Measurements from ENCODE around the gene GCH1.
"Not testable (repeated sequence)": the region's sequence is repeated elsewhere in the genome, so short reads cannot be mapped to it uniquely, and the experiment has no call there.

Gene GCH1

DNA sequence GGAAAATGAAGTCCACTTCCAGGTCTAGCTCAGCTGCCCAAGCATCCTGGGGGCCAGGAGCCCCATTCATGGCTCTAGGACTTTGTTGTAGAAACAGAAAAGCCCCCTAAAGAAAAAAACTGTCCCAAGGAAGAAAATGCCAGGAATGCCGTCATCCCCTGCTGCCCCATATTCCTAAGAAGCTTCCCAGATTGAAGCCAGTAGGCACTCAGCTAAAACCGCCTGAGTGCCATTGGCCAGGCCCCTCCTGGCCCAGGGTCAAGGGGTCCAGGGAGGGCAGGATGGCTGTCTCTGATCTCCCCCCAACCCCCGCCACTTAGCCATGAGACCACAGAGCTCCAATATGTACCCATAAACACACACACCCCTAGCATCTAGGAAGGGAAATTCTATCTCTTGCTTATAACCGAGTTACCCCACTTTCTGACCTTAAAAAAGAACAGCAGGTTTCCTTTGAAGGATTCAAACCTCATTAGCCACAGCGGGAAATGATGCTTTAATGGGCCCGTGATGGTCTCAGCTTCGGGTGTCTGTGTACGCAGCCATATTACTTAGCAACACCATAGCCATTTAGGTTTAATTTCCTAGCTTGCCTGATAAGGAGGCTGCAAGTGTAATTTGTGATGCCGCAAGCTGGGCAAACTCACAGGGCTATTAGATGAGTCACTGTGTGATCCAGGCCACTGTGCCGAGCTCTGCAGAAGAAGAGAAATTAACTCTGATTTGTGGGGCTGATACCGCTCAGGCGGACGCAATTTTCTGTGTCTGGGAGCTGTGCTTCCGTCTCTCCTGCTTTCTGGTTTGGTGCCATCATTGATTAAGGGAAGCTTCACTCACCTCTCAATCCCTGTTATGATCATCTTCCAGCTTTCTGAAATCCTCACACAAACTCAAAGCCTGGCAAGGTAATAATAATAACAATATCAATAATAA lies 84.2 kb downstream of the GCH1 start:
- no peak for DNase-seq (ENCODE audit: low spot score)

DNA sequence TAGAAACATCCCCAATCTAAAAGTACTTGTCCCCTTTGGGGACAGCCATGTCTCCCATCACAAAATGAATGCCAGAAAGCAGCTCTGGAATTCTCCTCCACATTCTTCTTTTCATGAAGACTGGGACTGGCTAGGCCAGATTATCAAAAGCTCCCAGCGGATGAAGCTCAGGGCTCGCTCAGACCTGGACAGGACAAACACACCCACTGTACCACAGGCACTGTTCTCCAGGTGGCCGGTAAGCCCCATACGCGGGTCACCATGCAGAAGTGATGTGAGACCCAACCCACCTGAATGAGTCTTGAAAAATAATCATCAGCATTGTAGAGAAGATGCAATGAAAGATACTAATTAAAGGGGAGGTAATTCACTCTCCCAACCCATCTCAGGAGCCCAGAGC lies 85.1 kb downstream of the GCH1 start:
- DNase-seq (ENCODE audit: low spot score): no peak

DNA sequence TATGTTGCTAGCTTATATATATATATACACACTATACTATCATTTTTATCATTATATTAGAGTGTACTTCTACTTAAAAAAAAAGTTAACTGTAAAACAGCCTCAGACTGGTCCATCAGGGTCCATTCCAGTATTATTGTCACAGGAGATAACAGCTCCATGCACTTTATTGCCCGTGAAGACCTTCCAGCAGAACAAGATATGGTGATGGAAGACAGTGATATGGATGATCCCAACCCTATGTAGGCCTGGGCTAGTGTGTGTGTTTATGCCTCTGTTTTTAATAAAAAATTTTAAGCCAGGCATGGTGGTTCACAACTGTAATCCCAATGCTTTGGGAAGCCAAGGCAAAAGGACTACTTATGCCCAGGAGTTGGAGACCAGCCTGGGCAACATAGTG lies 86.2 kb downstream of the GCH1 start:
- DNase-seq (ENCODE audit: low spot score): no peak

DNA sequence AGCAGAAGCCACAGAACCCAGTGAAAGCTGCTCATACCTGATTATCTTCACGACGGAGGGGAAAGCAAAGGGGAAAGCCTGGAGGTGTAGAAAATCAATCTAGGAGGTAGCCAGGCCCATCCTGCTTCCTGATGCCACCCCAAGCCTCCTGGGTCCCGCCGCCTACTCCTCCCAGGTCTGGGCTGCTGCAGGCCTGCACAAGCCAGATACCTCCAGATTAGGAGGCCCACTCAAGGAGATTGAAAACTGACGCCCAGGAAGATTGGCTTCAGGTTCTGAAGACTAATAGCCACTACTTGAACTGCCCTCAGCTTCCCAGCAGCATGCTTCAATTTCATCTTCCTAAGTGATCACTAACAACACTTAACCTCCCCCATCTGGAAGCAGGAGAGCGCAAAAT lies 87.1 kb downstream of the GCH1 start:
- DNase-seq (ENCODE audit: low spot score): no peak

DNA sequence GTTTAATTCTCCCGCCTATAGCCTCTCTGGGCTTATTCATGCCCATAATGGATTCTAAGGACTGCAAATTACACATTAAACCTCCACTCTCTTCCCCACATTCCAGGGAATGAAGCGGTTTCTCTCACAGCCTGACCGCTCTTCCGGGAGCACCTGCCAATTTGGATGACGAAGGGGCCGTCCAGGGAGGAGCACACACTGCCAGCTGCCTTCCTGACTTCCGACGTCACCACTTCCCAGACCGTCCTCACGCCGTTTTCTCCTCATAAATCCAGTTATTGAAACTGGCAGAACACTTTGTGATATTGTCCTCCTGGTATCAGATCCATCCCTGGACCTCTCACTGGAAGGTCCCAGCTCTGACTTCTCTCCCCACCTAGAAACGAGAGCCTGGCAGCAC lies 87.6 kb downstream of the GCH1 start:
- no peak for DNase-seq (ENCODE audit: low spot score)

DNA sequence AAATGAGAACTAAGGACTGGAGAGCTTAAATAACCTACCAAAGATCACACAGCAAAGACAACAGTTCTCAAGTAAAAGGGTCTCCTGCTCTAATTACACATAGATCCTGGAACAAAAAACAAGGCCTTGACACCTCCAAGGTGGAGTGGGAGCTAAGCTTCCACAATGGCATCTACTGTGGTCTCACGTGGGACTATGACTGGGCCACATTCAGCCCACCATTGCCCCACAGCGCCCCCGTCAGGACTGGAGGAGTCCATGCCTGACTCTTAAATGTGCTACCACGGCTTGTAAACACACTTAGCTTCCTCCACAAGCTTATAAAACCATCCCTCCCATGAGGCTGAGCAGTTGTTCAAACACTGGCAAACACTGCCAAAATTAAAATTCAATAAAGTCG lies 88.5 kb downstream of the GCH1 start:
- no peak for DNase-seq (ENCODE audit: low spot score)

DNA sequence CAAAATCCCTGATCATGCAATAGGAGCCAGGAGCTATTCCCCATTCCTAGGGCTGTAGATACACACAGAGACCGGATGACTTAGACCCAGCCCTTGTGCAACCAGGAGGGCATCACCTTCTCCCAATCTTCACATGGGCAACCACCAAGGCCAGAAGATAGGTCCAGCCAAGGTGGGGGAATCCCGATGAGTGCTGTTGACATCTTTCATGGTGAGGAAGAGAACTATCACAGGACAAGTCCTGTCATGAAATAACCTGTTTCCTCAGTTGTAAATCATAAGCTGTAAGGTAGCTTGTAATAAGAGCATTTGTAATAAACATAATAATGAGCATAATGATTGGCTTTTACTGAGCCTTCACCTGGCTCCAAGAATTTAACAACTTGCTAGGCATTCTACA lies 89.5 kb downstream of the GCH1 start:
- no peak for DNase-seq (ENCODE audit: low spot score)

DNA sequence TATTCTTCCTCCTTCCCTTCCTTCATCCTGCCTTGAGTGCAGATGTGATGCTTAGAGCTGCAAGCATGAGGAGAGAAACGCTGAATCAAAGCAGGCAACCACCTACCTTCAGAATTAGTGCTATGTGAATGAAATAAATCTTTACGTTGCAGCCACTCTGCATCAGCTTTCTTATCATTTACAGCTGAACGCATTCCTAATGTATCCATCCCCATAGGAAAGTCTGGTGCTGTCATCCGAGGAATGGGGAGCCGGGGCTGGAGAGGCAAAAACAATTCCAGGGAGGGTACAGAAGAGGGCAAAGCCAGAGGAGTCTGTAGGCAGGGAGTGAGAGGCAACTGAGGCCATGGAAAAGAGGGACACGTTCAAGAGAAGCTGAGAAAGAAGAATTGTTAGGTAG lies 90.0 kb downstream of the GCH1 start:
- no peak for DNase-seq (ENCODE audit: low spot score)

DNA sequence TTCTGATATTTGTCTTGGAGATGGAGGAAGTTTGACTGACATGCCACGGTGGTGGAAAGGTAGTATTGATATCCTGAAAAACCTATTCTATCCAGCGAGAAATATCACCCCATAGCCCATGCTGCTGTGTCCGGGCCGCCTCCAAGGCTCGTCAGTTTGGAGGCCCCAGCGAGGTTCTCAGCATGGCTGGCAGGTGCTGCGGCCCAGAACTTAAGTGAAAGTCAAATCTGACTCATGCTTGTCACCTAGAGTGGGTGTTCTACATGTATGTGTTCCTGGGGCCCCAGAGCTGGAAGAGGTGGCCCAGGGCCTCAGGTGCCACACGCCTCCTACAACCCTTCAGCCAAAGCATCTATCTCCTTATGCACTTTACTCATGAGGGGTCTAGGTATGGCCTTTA lies 92.9 kb downstream of the GCH1 start:
- DNase-seq (ENCODE audit: low spot score): no peak

DNA sequence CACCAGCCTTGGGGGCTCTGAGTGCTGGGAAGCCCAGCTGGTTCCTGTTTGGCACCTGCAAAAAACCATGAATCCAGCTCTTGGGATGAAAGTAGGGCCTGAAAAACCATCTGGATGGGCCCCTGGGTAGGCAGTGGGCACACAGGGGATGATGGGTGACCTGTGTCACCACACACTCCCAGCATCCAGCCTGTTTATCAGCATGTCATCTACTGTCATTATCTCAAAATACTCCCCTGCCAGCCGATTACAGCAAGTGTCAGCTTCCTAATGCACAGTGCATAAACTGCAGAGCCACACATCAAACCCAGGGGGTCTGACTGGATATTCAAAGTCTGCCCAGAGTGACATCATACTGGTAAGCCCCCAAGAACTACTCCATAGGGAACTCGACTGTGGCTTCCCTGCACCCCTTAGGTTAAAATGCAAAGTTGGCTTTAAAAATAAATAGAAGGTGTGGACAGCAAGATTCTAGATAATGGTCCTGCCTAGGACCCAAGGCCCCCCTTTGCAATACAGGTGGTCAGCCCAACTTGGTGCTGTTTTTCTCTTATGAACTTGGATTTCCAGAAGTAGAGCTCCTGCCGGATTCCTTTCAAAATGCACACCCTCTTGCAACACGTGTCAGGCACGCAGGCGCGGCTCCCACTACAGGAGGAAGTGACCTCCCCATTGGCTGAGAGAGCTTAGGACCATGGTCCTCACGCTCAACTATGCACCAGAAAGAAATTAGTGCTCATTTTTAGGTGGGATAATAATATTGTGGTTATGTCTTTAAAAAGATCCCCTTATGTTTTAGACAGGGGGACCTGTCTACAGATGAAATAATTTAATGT lies 94.1 kb downstream of the GCH1 start:
- DNase-seq (ENCODE audit: low spot score): no peak

DNA sequence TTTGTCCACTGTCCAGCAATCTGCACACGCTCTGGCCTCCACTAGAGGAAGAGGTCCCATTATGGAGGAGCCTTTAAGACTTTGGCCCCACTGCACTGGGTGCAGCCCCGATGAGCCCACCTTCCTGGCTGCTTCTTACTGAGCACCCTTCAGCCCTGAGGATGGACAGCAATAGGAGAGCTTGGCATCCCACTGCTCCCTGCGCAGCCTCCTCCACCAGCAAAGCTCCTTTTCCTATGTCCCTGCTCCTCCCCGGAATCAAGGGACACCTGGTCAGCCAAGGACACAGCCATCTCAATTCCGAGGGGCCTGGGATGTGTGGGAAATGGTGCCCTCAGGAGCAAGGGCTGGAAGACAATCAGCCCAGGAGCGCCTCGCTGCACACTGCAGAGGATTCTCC lies 94.7 kb downstream of the GCH1 start:
- DNase-seq (ENCODE audit: low spot score): no peak

DNA sequence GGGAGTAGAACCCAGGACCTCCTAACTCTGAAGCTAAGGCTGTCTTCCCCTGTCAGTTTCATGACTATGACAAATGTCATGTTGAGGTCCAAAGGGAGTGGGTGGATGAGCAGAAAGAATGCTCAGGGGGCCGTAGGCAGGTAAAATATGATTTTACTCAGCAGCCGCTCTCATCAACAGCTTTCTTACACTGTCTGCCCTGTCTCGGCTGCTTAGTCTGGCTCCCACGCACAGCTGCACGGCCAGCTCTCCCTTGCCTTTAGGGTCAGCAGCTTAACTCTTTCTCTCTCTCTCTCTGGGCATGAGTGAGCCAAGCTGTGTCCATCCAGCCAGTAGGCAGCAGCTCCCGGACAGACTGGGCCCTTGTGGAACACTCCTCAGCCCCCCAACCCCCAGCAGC lies 95.2 kb downstream of the GCH1 start:
- no peak for DNase-seq (ENCODE audit: low spot score)

DNA sequence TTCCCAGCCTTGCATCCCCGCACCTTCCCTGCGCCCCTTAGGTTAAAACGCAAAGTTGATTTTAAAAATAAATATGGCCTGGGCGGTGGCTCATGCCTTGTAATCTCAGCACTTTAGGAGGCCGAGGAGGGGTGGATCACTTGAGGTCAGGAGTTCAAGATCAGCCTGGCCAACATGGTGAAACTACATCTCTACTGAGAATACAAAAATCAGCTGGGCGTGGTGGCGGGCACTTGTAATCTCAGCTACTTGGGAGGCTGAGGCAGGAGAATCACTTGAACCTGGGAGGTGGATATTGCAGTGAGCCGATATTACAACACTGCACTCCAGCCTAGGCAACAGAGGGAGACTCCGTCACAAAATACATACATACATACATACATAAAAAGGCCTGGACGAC lies 96.0 kb downstream of the GCH1 start:
- no peak for DNase-seq (ENCODE audit: low spot score)

DNA sequence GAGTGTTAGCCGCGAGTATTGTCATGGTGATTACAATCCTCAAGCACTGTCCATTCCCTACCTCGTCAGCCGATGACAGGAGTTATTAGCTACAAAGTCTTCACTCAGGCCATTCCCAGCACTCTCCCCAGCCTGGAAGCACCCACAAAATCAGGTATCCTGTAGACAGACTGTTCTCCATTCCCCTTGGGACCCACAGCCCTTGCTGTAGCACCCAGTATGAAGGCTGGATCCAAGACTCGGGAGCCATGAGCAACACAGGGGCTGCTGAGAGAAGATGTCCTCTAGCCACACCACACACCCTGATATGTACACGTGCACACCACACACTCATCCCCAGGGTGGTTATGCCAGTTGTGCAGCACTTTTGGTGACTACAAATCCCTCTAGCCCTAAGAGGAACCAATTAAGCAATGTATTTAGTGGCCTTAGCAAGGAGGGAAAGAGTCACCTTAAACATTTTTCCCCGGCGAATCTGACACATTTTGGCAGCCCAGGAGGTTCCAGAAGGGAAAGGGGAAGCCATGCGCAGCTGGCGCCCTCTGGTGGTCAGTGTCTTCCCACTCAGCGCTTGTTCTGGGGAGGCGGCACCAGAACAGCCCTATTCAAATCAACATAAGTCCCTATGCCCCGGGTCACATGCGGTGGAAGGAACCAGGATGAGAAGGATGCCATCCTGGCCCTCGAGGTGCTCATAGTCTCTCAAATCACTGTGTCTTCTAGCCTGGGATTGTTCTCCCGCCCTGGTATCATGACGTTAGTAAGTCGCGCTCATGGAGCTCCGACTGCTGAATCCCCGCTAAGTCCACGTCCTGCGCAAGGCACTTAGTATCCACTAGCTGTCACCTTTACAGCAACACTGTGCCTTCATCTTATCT lies 96.9 kb downstream of the GCH1 start:
- DNase-seq (ENCODE audit: low spot score): peak; percentile 76

DNA sequence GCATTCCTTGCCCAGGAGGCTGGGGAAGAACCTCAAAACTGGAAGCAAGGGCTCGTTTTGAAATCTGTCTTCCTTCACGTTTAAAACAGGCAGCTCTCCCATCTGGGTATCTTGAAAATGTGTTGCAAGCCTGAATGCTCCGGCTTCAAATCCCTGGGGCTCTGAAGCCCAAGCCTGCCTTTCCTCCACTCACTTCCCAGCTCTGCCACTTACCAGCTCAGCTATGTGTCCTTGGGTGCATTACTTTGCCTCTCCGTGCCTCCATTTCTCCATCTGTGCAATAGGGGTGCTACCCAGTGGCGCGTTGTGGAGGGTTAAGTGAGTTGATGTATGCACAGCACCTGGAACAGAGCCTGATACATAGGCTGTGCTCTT lies 97.6 kb downstream of the GCH1 start:
- DNase-seq (ENCODE audit: low spot score): no peak

DNA sequence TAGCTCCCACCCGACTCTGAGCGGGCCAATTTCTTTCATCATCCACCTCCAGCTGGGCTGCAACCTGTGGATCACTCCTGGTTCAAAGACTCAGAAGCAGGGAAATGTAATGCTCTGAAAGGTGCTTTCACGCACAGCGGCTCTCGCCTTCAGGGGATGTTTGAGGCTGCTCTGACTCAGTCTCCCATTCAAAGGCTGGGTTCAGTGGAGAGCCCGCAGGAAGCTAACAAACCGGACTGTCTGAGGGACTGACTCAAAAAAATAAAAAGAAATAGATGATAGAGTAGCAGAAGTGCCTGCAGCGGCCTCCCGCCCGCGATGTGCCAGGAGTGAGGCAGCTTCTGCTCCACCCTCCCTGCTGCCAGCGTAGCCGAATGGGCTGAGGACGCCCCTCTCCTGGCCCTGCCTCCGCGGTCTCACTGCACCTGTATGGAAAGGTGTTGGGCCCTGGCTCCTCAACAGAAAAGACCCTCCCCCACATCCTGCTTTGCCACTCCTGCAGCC lies 98.0 kb downstream of the GCH1 start:
- DNase-seq (ENCODE audit: low spot score): no peak

DNA sequence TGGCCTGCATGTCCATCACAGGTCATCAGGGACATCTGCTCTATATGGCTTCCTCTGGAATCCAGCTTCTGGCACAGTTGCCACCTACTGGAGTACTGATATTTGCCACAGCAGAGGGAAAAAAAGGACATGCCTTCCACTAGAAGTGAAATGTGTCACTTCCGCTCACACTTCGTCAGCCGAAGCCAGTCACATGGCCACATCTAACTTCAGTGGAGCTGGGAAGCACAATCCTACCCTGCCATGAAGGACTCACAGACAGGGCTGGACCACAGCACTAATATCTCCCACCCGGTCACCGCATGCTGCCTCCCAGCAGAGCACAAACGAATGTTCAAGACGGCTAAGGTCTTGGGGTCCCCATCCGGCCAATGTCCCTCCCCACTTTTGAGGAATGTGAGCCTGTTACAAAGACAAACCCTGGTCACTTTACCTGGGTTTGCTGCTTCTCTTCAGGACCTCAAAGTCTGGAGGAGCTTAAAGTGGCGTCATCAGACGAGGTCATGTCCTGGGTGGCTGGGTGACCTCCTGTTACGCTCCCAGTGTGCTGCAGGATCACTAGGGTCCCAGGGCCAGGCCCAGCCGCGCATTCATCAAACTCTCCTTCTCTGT lies 98.6 kb downstream of the GCH1 start:
- no peak for DNase-seq (ENCODE audit: low spot score)

DNA sequence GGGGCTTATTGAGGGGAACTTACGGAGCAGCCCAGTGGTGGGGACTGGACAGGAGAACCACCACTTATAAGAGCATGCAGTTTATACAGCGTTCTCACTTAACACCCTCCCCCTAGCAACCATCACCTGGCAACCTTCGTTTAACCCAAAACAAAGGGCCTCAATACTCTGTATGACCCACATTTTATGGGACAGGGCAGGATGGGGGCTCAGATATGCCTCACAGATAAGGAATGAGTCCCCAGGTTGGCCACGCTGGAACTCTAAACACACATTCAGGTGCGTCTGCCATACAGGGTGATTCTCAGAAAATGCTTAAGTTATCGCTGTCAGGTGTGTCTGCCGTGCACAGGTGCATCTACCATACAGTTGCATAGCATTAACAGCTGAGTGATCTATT lies 99.2 kb downstream of the GCH1 start:
- no peak for DNase-seq (ENCODE audit: low spot score)

DNA sequence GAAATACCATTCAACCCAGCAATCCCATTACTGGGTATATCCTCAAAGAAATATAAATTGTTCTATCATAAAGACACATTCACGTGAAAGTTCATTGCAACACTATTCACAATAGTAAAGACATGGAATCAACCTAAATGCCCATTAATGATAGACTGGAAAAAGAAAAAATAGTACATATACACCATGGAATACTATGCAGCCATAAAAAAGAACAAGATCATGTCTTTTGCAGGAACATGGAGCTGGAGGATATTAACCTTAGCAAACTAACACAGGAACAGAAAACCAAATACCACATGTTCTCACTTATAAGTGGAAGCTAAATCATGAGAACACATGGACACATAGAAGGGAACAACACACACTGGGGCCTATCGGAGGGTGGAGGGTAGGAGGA lies 101.1 kb downstream of the GCH1 start:
- not testable (repeated sequence) for DNase-seq (ENCODE audit: low spot score)

DNA sequence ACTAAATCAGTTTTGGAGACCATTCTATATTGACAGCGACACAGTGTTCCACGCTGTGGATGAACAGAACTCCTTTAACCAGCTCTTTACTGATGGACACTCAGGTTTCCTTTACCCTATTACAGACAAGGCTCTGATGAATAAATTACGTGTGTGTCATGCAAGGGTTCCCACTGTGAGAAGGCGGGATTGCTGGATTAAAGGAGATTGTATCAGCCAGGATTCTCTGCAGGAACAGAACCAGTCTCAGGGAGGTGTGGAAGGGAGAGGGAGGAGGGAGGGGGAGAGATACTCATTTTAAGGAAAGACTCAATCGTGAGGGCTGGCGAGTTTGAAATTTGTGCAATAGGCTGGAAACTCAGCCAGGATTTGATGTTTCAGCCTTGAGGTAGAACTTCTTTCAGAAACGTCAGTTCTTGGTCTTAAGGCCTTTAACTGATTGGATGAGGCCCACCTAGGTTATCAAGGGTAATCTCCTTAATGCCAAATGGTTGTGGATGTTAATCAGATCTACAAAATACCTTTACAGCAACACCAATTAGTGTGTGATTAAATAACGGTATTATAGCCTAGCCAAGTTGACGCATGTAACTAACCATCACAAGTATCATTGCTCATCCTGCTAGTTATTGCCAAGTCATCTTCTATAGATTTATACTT lies 104.0 kb downstream of the GCH1 start:
- DNase-seq (ENCODE audit: low spot score): no peak

DNA sequence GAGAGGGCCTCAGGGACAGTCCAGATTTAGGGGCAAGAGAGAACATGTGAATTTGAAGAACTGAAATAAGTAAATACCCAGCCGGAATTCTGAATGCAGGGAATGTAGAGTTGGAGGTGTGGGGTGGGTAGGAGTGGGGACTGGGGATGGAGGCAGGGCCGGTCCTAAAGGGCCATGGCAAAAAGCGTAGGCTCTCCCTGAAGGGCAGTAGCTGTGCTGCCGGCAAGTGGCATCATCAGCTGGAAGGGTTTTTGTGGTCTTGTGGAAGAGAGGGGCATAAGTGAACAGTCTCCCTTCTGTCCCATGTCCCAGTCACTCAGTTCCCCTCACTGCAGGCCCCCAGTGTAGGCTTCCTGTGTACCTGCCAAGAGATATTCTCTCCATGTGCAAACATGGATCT lies 104.6 kb downstream of the GCH1 start:
- DNase-seq (ENCODE audit: low spot score): no peak
